Amniotic stem cell (primary cell): ENCODE data around the gene PIGV.
"Not testable (repeated sequence)": the region's sequence is repeated elsewhere in the genome, so short reads cannot be mapped to it uniquely, and the experiment has no call there.

ENCODE experiments used
- DNase-seq: peaks from one replicate; lab custom pipeline; 2025; lab: John Stamatoyannopoulos, UW

PIGV gene

DNA sequence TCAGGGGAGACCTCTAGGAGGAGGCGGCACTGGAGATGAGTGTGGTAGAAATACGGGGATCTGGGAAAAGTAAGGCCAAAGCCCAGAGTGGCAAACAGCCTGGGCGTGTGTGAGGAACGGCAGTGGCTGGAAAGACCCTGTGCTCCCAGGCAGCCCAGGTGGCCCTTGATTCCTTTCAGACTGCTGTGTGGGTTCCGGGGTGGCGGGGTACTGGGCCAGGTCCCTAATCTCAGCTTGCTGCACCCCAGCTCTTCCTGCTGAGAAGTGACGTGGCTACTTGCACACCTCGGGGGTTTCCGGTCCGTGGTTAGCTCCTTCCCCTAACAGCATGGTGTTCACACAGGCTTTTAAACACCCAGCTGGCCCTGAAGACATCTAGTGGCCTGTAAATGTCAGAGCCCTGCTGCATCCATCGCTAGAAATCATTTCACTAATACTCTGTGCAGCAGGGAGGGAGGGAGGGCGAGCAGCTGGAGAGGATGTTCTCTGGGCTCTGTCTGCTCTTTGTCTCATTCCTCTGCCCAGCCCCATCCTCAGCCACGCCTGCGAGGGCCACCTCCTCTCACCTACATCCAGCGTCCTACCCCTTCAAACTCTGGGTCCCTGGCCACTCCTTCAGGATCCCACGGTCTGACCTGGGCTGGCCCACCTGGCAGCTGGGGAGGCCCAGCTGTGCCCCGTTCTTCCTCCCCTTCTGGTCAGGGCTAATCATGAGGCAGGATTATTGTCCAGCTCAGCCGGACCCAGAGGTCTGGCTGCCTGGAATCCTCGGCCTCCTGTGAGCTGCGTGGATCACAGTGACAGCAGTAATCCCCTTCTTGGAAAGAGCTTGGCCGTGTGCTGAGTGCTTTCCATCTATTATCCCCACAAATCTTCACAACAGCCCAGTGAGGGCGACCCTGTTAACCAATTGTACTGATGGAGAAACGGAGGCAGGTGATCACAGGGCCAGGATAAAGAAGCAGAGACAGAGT is 46.0 kb downstream of the PIGV start:
- no peak for DNase-seq

DNA sequence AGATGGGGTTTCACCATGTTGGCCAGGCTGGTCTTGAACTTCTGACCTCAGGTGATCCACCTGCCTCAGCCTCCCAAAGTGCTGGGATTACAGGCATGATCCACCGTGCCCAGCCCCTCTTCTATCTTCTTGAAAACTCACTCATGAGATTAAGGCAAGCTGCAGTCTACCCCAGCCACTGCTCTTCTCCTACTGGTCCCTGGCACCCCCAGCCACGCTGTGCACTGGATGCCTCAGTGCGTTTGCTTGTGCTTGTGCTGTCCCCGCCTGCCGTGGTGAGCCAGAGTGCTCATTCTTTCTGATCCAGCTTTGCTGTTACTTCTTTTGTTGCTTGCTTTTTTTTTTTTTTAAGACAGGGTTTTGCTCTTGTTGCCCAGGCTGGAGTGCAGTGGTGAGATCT is 49.9 kb downstream of the PIGV start:
- DNase-seq, result not testable (repeated sequence)

DNA sequence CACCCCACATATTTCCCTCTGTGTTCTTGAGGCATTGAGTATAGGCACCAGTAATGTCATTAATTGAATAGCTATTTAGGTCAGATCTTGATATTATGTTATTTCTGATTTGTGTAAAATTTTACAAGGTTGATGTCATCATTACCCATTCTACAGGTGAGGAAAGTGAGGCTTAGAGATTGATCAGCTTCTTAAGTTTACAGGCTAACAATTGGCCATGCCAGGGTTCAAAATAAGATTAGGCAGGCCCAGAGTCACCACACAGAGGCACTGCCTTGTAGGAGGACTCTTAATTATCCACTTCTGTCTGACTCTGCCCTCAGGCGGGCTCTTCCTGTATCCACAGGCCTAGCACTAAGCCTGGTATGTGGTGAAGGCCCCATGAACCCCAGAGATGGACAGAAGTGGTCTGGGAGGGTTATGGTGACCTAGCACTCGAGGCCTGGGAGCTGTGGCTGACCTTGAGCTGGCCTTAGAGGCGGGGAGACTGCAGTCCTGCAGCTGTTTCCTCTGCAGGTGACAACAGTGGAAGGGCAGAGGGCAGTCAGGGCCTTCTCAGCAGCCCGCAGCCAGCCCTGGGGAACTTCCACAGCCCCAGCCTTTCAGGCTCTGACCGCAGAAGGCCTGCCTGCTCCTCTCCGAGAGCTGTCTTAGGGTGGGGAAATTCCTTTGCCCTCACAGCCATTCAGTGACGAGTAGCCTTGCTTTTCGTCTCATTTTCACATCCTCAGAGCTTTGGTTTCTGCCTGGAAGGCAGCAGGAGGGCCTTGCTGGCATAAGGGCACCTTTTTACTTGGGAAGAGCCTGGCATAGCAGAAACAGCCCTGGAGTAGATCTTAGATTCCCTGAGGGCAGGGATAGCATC is 51.0 kb downstream of the PIGV start:
- DNase-seq, result no peak

DNA sequence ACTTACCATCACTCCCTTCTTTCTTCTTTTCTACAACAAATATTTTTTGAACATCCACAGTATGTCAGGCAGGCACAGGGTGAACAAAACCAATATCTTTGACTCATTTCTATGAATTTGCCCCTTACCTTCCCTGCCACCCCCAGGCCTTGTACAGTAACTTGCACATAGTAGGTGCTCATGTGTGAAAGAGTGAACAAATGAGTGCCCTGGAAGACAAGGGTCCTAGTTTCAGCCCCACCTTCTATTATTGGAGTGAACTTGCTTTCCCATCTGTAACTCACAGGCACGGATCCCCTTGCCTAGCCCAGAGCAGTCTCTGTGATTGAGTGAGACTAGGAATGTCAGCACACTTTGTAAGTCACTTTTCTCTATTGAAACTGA is 51.6 kb downstream of the PIGV start:
- no peak for DNase-seq

DNA sequence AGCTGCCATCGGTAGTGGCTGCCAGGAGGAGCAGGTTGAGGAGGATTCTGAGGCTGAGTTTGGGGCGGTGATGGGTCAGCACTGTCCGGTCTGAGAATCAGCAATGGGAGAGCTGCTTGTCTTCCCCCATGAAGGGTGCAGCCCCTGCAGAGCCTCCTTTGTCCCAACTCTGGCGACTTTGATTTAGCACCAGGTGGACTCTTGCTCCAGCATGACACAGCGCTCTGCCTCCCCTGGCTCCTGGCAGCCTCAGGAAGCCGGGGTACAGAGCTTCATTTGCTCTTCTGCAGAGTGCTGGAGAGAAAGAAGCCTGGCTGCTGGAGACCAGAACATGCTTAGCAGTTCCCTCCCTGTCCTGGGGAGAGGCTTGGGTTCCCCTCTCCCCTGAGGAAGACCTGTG is 52.0 kb downstream of the PIGV start:
- DNase-seq, result no peak

DNA sequence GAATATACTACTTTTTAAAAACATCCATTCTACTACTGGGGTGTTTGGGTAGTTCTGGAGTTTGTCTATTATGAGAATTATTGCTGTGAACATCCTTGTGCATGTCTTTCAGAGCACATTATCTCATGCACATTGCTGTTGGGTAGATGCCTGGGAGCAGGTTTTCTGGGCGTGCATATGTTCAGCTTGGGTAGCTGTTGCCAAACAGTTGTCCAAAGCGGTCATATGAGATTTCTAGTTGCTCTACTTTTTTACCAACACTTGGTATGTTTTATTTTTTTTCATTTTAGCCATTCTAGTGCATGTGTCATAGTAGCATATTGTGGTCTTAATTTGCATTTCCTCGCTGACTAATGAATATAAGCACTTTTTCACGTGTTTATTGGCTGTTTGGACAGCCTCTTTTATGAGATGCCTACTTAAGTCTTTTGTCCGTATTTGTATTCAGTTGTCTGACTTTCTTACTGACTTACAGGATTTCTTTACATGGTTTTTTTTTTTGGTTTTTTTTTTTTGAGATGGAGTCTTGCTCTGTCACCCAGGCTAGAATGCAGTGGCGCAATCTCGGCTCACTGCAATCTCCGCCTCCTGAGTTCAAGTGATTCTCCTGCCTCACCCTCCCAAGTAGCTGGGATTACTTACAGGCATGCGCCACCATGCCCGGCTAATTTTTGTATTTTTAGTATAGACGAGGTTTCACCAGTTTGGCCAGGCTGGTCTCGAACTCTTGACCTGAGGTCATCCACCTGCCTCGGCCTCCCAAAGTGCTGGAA is 56.9 kb downstream of the PIGV start:
- no peak for DNase-seq

DNA sequence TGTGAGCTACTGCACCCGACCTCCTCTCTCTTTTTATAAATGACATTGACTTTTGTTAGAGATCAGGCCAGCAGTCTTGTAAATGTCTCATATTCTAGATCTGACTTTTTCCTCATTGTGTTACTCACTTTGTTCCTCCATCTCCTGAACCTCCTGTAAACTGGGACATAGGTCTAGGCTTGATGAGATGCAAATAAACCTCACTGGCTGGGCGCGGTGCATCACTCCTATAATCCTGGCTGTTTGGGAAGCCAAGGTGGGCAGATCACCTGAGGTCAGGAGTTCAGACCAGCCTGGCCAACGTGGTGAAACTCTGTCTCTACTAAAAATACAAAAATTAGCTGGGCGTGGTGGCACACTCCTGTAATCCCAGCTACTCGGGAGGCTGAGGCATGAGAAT is 60.1 kb downstream of the PIGV start:
- DNase-seq, result not testable (repeated sequence)
